ENCODE results near the gene THAP3. TPM values are rescaled to one million over a fixed set of nuclear protein-coding genes. Genes with fewer than 3 reads are reported as not detected.
"Not testable (repeated sequence)": the region's sequence is repeated elsewhere in the genome, so short reads cannot be mapped to it uniquely, and the experiment has no call there.

THAP3 gene
- total and polyA plus RNA-seq, 2 donors: 20.3 to 29.6 TPM

- no peak overlapping the region for H3K4me3 ChIP-seq (ENCODE audit: low read depth, low read length)
- 92% methylated on average over 8 of the region's 8 CpGs for WGBS
- no peak for DNase-seq (ENCODE audit: extremely low spot score)
- peaks cover 4% of the 10 kb centered on the region for H3K36me3 ChIP-seq (ENCODE audit: insufficient read depth)
- no peak overlapping the region for H3K27ac ChIP-seq (ENCODE audit: low read depth)
- H3K4me1 ChIP-seq (ENCODE audit: insufficient read depth): peaks cover 3% of the 10 kb centered on the region
These were observed 5.4 kb downstream of the THAP3 start for GRCh38 chr1:6630027-6630426.

DNA sequence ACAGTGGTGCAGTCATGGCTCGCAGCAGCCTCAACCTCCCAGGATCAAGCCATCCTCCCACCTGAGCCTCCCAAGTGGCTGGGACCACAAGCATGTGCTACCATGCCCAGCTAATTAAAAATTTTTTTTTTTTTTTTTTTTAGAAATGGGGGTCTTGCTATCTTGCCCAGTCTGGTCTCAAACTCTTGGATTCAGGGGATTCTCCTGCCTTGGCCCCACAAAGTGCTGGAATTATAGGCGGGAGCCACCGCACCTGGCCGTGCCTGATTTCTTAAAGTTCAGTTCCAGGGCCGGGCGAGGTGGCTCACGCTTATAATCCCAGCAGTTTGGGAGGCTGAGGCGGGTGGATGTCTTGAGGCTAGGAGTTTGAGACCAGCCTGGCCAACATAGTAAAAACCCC lies 6.4 kb downstream of the THAP3 start:
- no peak for DNase-seq (ENCODE audit: extremely low spot score)
- Histone ChIP-seq H3K36me3 (ENCODE audit: insufficient read depth) (peaks cover 4% of the 10 kb centered on the region), H3K4me3 (ENCODE audit: low read depth, low read length) (no peak overlapping the region), H3K27ac (ENCODE audit: low read depth) (no peak overlapping the region), H3K4me1 (ENCODE audit: insufficient read depth) (peaks cover 3% of the 10 kb centered on the region)
- WGBS: 98% methylated on average over 8 of the region's 8 CpGs

DNA sequence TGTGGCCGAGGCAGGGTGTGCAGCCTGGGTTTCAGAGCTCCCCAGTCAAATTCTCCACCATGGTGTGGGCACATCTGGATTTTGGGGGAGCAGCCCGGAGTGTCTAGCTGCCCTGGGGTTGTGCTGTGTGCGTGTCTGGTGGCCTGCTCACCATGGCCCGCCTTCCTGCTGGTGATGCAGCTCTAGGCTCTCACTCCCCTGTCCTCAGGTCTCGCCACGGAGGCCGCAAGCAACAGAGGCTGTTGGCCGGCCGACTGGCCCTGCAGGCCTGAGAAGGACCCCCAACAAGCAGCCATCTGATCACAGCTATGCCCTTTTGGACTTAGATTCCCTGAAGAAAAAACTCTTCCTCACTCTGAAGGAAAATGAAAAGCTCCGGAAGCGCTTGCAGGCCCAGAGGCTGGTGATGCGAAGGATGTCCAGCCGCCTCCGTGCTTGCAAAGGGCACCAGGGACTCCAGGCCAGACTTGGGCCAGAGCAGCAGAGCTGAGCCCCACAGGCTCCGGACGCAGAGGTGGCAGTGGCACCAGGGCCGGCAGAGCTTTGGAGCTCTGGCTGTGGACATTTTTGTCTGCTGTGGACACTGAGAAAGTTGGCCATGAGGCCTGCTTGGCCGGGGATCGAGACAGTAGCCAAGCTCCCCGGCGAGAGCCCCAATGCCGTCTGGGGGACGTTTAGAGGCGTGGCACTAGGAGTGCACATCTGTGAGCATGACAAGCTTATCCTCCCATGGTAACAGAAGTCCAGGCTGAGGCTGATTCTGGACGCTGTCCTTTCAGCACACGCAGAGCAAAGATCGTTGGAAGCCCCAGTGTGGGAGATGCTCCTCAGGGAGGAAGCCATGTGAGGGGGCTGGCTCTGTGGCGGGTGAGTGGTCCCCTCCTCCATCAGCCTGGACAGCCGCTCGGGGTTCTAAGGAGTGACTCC lies 8.2 kb downstream of the THAP3 start:
- WGBS: 83% methylated on average over 30 of the region's 30 CpGs

GRCh38 chr1:6634371-6635052 lies 9.8 kb downstream of the THAP3 start:
- 66% methylated on average over 29 of the region's 29 CpGs for WGBS
- Histone ChIP-seq H3K4me3 (ENCODE audit: low read depth, low read length) (no peak overlapping the region), H3K27ac (ENCODE audit: low read depth) (no peak overlapping the region), H3K36me3 (ENCODE audit: insufficient read depth) (peaks cover 4% of the 10 kb centered on the region), H3K4me1 (ENCODE audit: insufficient read depth) (no peaks in the 10 kb centered on the region)
- no peak for DNase-seq (ENCODE audit: extremely low spot score)

More for the DNA sequence above, 8.2 kb downstream of the THAP3 start:
- Histone ChIP-seq H3K36me3 (ENCODE audit: insufficient read depth) (peaks cover 4% of the 10 kb centered on the region), H3K4me3 (ENCODE audit: low read depth, low read length) (no peak overlapping the region), H3K27ac (ENCODE audit: low read depth) (no peak overlapping the region), H3K4me1 (ENCODE audit: insufficient read depth) (no peaks in the 10 kb centered on the region)
- no peak for DNase-seq (ENCODE audit: extremely low spot score)

- WGBS: 87% methylated on average over 20 of the region's 20 CpGs
- no peak overlapping the region for H3K27ac ChIP-seq (ENCODE audit: low read depth)
These were observed 10.7 kb downstream of the THAP3 start for GRCh38 chr1:6635161-6635909.

GRCh38 chr1:6635910-6636760 lies 11.5 kb downstream of the THAP3 start:
- Histone ChIP-seq H3K27ac (ENCODE audit: low read depth) (no peak overlapping the region), H3K4me1 (ENCODE audit: insufficient read depth) (no peaks in the 10 kb centered on the region), H3K36me3 (ENCODE audit: insufficient read depth) (peaks cover 4% of the 10 kb centered on the region), H3K4me3 (ENCODE audit: low read depth, low read length) (no peak overlapping the region)
- 77% methylated on average over 16 of the region's 16 CpGs for WGBS
- no peak for DNase-seq (ENCODE audit: extremely low spot score)

More at GRCh38 chr1:6635161-6635909, 10.7 kb downstream of the THAP3 start:
- no peak for DNase-seq (ENCODE audit: extremely low spot score)
- Histone ChIP-seq H3K4me1 (ENCODE audit: insufficient read depth) (no peaks in the 10 kb centered on the region), H3K36me3 (ENCODE audit: insufficient read depth) (peaks cover 4% of the 10 kb centered on the region), H3K4me3 (ENCODE audit: low read depth, low read length) (no peak overlapping the region)

GRCh38 chr1:6636778-6637177 lies 12.1 kb downstream of the THAP3 start:
- H3K36me3 ChIP-seq (ENCODE audit: insufficient read depth); DNase-seq (ENCODE audit: extremely low spot score); H3K4me3 ChIP-seq (ENCODE audit: low read depth, low read length); H3K27ac ChIP-seq (ENCODE audit: low read depth); H3K4me1 ChIP-seq (ENCODE audit: insufficient read depth): not testable (repeated sequence)
- WGBS: 94% methylated on average over 6 of the region's 6 CpGs

DNA sequence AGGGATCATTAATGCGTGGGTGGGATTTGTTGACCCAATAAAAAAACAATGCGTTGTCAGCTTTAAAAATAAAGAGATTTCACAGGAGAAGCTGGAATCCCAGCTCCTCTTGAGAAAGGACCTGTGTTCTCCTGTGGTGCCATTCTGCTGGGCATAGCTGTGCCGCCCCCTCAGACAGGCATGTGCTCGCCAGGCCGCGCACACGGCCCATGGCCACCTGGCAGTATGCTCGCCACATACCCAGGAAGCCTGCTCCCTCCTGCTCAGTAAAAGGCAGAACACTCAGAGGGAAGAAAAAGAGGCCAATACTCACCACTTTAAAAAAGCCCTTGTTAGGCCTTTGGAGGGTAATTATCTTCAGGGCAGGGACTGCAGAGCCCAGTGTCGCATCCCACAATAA lies 13.1 kb downstream of the THAP3 start:
- no peaks in the 10 kb centered on the region for H3K4me1 ChIP-seq (ENCODE audit: insufficient read depth)
- 85% methylated on average over 9 of the region's 9 CpGs for WGBS
- peaks cover 4% of the 10 kb centered on the region for H3K36me3 ChIP-seq (ENCODE audit: insufficient read depth)
- H3K27ac ChIP-seq (ENCODE audit: low read depth): no peak overlapping the region
- DNase-seq (ENCODE audit: extremely low spot score): no peak
- no peak overlapping the region for H3K4me3 ChIP-seq (ENCODE audit: low read depth, low read length)

GRCh38 chr1:6638226-6638625 lies 13.6 kb downstream of the THAP3 start:
- no peak for DNase-seq (ENCODE audit: extremely low spot score)
- WGBS: 49% methylated on average over 18 of the region's 18 CpGs
- H3K4me1 ChIP-seq (ENCODE audit: insufficient read depth): no peaks in the 10 kb centered on the region
- peaks cover 4% of the 10 kb centered on the region for H3K36me3 ChIP-seq (ENCODE audit: insufficient read depth)
- no peak overlapping the region for H3K4me3 ChIP-seq (ENCODE audit: low read depth, low read length)
- no peak overlapping the region for H3K27ac ChIP-seq (ENCODE audit: low read depth)

DNA sequence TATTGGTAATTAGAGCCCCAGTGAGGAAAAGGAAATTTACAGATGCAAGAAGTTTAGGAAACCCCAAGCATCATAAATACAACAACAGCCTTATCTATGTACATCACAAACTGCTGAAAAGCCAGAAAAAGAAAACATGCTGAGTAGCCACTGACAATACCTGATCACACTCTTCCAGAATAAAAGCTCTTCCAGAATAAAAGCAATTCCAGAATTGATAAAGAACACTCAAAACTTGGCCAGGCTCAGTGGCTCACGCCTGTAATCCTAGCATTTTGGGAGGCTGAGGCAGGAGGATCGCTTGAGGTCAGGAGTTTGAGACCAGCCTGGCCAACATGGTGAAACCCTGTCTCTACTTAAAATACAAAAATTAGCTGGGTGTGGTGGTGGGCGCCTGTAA lies 16.2 kb downstream of the THAP3 start:
- H3K4me1 ChIP-seq (ENCODE audit: insufficient read depth); H3K4me3 ChIP-seq (ENCODE audit: low read depth, low read length); H3K27ac ChIP-seq (ENCODE audit: low read depth); DNase-seq (ENCODE audit: extremely low spot score); H3K36me3 ChIP-seq (ENCODE audit: insufficient read depth): not testable (repeated sequence)
- WGBS: 88% methylated on average over 3 of the region's 3 CpGs

DNA sequence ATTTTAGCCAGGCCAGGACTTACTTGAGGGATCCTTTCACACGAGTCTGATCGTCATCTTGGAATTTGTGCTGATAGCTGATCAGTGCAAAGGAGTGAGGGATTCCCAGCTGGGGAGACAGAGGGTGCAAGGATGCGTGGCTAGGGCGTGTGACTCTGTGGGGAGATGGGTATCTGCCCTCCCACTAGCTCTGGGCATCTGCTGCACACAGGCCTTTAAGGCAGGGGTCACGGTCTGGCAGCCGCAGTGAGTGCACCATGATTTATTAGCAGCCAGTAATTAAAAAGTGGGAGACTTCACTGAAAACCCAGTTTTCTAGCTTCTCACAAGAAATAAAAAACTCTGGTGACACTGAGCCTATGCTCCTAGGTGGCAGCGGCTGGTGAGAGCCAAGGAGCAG lies 20.4 kb downstream of the THAP3 start:
- H3K36me3 ChIP-seq (ENCODE audit: insufficient read depth): no peaks in the 10 kb centered on the region
- no peak overlapping the region for H3K27ac ChIP-seq (ENCODE audit: low read depth)
- H3K4me3 ChIP-seq (ENCODE audit: low read depth, low read length): no peak overlapping the region
- 91% methylated on average over 7 of the region's 7 CpGs for WGBS
- no peak for DNase-seq (ENCODE audit: extremely low spot score)
- H3K4me1 ChIP-seq (ENCODE audit: insufficient read depth): no peaks in the 10 kb centered on the region

DNA sequence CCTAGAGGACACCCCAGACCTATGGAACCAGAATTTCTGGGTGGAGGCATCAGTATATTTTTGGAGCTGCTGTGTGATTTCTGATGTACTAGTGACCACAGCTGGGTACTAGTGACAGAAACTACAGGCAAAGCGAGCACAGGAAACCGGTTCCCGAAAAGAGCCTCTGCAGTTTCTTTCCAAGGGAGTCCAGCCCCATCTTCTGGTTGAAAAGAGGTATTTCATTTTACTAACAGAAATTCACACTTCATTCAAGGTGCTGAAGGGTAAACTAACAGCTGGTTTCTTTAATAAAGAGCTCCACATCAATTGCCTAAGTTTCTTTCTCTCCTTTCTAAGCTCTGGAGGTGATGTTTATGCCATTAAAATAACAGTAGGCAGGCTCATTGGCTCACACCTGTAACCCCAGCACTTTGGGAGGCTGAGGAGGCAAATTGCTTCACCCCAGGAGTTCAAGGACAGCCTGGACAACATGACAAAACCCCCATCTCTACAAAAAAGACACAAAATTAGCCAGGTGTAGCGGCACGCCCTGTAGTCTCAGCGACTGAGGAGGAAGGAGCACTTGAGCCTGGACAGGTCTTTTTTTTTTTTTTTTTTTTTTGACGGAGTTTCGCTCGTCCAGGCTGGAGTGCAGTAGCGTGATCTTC lies 22.0 kb downstream of the THAP3 start:
- Histone ChIP-seq H3K4me1 (ENCODE audit: insufficient read depth) (no peaks in the 10 kb centered on the region), H3K36me3 (ENCODE audit: insufficient read depth) (peaks cover 3% of the 10 kb centered on the region), H3K4me3 (ENCODE audit: low read depth, low read length) (no peak overlapping the region), H3K27ac (ENCODE audit: low read depth) (no peak overlapping the region)
- DNase-seq (ENCODE audit: extremely low spot score): no peak
- 58% methylated on average over 10 of the region's 10 CpGs for WGBS

Data from urinary bladder (tissue), 4 donors.